Liver (tissue), 2 donors: Measurements from ENCODE around the gene PLA2G15.

ENCODE experiments used
- CTCF ChIP-seq: fragments of 150-350 bp; IDR thresholded peaks from 2 replicates; pipeline ENCODE4 v1.5.1; 2017; ENCODE audit warnings: improper control_type of control experiment, low read depth, low read length; ENCODE audit not compliant: missing input control
- REST ChIP-seq: IDR thresholded peaks from 2 replicates; pipeline ENCODE4 v1.6.1; 2016; ENCODE audit warnings: antibody characterized with exemption, mild to moderate bottlenecking
- donor health status: healthy.

- no peak for TF ChIP-seq CTCF
- no peak for TF ChIP-seq REST
Observed at GRCh38 chr16:68279726-68280558, 34.8 kb downstream of the PLA2G15 start.
